Lower leg skin (tissue), 4 donors: ENCODE results near the gene BCO2. TPM values are rescaled to one million over a fixed set of nuclear protein-coding genes. Genes with fewer than 3 reads are reported as not detected.

Source experiments
- DNase-seq, 2 donors: peaks; one replicate each; pipeline ENCODE4 v3.0.0-alpha.2; 2019; ENCODE audit warnings: low spot score in 2 of 2
- H3K4me3 ChIP-seq: fragments of 200-600 bp; sonication (generic); 2 replicates; pipeline ENCODE4 v1.5.1; 2017; ENCODE audit warnings: mild to moderate bottlenecking, low read depth; ENCODE audit not compliant: poor library complexity, severe bottlenecking
- CTCF ChIP-seq, 3 donors: fragments of 450-650 bp; IDR thresholded peaks; one replicate each; pipeline ENCODE4 v1.5.1; 2016; ENCODE audit warnings: antibody characterized with exemption in 3 of 3, mild to moderate bottlenecking in 3 of 3, moderate library complexity in 2 of 3
- POLR2A ChIP-seq, 2 donors: fragments of 450-650 bp; IDR thresholded peaks; one replicate each; pipeline ENCODE4 v1.6.1; 2016 to 2017; ENCODE audit warnings: antibody characterized with exemption in 2 of 2, mild to moderate bottlenecking in 1 of 2, moderate library complexity in 1 of 2
- WGBS, 2 donors: methylation state at CpG; one replicate each; pipeline ENCODE4 v1.1.5; 2018; 5-methylcytosine and 5-hydroxymethylcytosine counted together
- intact Hi-C: fragments of 100-400 bp; cut with DNase I; formaldehyde crosslinking; loops from one replicate; pipeline ENCODE4 v1.15.0; 2023; ENCODE audit warnings: low total_unique reads
- total RNA-seq, 4 donors: library from RNA; depleted of rRNA; stranded (reverse); fragments of >200 nt; gene quantifications; one replicate each; pipeline ENCODE4 v1.1.0, GENCODE V29; 2016

BCO2 gene
- total RNA-seq, 4 donors from 2014 or later = 0.98 to 5.7 (median 3.7) TPM

- H3K4me3 ChIP-seq = peak overlapping the region; percentile 47
- intact Hi-C loops = no loop called here
- WGBS, 2 donors = 23 to 27% methylated on average over 8 of the region's 8 CpGs
- TF ChIP-seq POLR2A (IDR thresholded peaks at IDR 0.05) (no peak), CTCF (IDR thresholded peaks at IDR 0.05) (no peak)
- no peak for DNase-seq
These were observed 50.4 kb downstream of the BCO2 start for GRCh38 chr11:112225753-112226061.

GRCh38 chr11:112226062-112226830 lies 50.9 kb downstream of the BCO2 start, which contains the start of gene PTS:
TSS of gene PTS (plus strand) at chr11:112226428. CDS start at chr11:112226444, 16 bp downstream.
- intact Hi-C loops = no loop called here
- peak in 1 of 2 donors; percentile 86 for TF ChIP-seq POLR2A (IDR thresholded peaks at IDR 0.05)
- TF ChIP-seq CTCF (IDR thresholded peaks at IDR 0.05) = no peak
- 0% methylated on average over 4 to 25 of the region's 70 CpGs for WGBS, 2 donors
- peak within 1 kb of the TSS; percentile 47 for H3K4me3 ChIP-seq
- DNase-seq = peak; percentile 81 to 96

- 2 to 4% methylated on average over 16 of the region's 16 CpGs for WGBS, 2 donors
- H3K4me3 ChIP-seq = peak overlapping the region; percentile 47
- DNase-seq = no peak
- TF ChIP-seq POLR2A (IDR thresholded peaks at IDR 0.05) = no peak
- no peak for TF ChIP-seq CTCF (IDR thresholded peaks at IDR 0.05)
- intact Hi-C loops = no loop called here
These were observed 51.6 kb downstream of the BCO2 start for GRCh38 chr11:112226831-112227401.

- no peak for DNase-seq
- 56 to 67% methylated on average over 4 of the region's 4 CpGs for WGBS, 2 donors
- H3K4me3 ChIP-seq = no peak overlapping the region
- intact Hi-C loops = no loop called here
- TF ChIP-seq POLR2A (IDR thresholded peaks at IDR 0.05) = no peak
- TF ChIP-seq CTCF (IDR thresholded peaks at IDR 0.05) = no peak
These were observed 52.2 kb downstream of the BCO2 start for GRCh38 chr11:112227471-112227870.

- intact Hi-C loops = no loop called here
- 87 to 98% methylated on average over 2 of the region's 2 CpGs for WGBS, 2 donors
- no peak overlapping the region for H3K4me3 ChIP-seq
- DNase-seq = no peak
- TF ChIP-seq CTCF (IDR thresholded peaks at IDR 0.05) (no peak), POLR2A (IDR thresholded peaks at IDR 0.05) (no peak)
These were observed 53.4 kb downstream of the BCO2 start for GRCh38 chr11:112228706-112229105.
